PC-3 (cell line): ENCODE results near the gene SEC22C.

Source experiments
- CTCF ChIP-seq: fragments of 300-600 bp; sonication (generic); conservative IDR thresholded peaks from 2 replicates; pipeline ENCODE4 v1.5.1; 2017; ENCODE audit warnings: antibody characterized with exemption, low read depth, mild to moderate bottlenecking, low read length
- EZH2 ChIP-seq: fragments of 300-600 bp; sonication (generic); IDR thresholded peaks from one replicate; pipeline ENCODE4 v1.6.1; 2017; ENCODE audit warnings: antibody characterized with exemption, mild to moderate bottlenecking, low read length; ENCODE audit not compliant: unreplicated experiment
- EZH2phosphoT487 ChIP-seq: fragments of 300-600 bp; sonication (generic); IDR thresholded peaks from 2 replicates; pipeline ENCODE4 v1.6.1; 2018; ENCODE audit warnings: mild to moderate bottlenecking, antibody characterized with exemption, low read length, borderline replicate concordance

DNA sequence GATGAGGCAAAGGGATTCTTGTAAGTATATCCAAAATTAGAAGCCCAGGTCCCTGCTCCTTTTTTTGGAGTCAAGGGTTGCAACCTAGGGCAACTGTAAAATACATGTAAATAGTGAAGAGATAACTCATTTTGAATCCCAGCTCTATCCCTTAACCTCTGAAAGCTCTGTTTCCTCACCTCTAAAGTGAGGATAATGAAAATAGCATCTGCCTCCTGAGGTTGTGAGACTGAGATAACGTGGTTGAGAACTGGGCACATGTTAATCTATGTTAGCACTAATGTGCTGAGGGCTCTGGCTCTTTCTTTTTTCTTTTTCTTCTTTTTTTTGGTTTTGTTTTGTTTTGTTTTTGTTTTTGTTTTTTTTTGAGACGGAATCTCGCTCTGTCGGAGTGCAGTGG lies 13.9 kb upstream of the SEC22C start:
- TF ChIP-seq CTCF (no peak), EZH2 (no peak), EZH2phosphoT487 (no peak)
